RCC 7860 (cell line): ENCODE results near the gene OSTF1.

ENCODE experiments used
- DNase-seq: peaks from one replicate; pipeline ENCODE4 v3.0.0-alpha.2; 2015; ENCODE audit warnings: low spot score
- FAIRE-seq: peaks from 2 replicates; lab custom pipeline; 2012; peaks lifted over from hg19 to GRCh38; lab: Jason Lieb, UNC

The OSTF1 gene, protein sequence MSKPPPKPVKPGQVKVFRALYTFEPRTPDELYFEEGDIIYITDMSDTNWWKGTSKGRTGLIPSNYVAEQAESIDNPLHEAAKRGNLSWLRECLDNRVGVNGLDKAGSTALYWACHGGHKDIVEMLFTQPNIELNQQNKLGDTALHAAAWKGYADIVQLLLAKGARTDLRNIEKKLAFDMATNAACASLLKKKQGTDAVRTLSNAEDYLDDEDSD

DNA sequence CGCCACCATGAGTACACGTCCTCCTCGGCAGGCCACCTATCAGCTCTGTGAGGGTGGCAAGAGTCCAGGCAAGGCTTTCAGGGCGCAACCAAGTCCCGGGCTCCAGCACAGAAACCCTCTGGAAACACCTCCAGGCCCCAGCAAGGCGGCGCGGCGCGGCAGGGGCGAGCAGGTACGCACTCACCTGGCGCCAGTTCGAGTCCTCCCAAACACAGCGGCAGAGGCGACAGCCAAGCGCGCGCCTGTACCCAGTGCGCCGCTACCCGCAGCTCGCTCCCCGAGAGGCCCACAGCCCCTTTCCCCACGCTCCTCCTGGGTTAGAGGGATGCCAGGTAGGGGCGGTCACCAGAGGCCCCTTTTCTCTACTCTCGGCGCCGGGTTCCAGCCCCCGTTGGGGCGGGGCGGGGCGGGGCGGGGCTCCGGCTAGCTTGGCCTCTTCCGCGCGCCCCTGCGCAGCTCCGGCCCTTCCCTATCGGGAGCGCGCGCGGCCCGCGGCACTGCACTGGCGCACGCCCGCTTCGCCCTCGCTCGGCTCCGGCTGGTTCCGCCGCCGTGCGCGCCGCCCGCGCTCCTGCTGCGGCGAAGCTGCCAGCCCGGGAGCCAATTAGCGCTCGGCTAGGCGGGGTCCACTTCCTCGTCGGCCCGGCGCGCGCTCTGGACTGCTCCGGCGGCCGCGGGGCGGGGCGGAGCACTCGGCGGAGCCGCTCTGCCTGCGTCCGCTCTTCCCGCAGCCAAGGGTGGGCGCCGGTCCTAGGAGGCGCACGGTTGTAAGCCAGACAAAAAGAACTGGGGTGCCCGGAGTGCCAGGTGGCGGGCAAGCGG is at the start of gene OSTF1, which contains the start of gene NMRK1:
TSS of gene OSTF1 (plus strand) at position 691 of the 822 bp plus-strand sequence. CDS start 179 bp downstream, outside the sequence.
TSS of gene NMRK1 (minus strand) at position 332 of the 822 bp plus-strand sequence. CDS start 5,040 bp downstream, outside the sequence.
- no peak for FAIRE-seq

DNA sequence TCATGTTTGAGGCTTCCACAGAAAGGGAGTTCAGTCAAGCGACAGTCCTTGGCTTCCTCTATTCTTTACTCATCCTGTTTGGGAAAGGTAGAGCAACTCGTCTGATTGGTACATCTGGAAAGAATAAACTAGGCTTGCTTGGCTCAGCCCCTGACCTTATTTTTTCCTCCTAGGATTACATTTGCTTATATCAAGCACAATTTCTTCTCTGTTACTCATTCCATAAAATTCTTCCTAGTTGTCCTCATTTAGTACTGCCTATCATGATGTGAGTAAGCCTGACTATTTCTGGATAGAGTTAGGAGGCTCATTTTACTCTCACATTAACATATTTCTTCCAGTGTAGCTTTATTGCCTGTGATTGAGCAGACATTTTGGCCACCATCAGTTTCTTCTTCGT is 49.3 kb upstream of the OSTF1 start:
- FAIRE-seq: no peak
- no peak for DNase-seq

More for the DNA sequence above, at the start of gene OSTF1, which contains the start of gene NMRK1:
- peak; percentile 89 for DNase-seq

DNA sequence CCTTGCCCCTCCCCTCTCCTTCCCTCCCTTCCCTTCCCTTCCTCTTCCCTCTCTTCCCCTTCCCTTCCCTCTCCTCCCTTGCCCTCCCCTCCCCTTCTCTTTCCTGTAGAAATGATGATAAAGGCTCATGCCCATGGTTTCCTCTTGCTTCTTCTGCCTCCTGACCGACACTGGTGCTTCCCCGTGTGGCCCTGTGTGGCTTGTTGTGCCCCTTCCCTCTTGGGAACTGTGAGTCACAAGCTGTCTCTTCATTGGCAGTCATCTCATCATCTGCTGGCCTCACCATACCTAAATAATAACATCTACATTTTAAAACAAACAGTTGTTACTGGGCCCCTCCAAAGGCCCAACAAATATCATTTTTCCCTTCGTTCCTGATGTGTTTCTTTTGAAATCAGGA is 48.5 kb upstream of the OSTF1 start:
- no peak for FAIRE-seq
- no peak for DNase-seq

DNA sequence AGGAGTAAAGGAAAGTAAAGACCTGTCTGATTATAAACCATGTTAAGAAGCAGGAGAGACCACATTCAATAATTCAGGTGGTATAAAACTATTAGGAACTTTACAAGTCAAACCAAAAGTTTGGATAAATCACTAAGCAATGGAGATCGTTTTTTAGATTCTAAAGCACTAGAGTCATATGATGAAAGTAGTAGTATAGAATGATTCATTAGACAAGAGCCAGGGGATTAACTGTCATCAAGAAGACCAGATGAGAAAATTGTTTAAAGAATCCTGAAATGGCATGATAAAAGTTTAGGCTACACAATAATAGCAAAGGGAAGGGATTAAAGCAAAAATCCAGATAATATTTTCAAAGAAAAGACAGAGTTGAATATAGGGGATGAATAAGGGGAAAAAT is 47.3 kb upstream of the OSTF1 start:
- FAIRE-seq: no peak
- DNase-seq: no peak

DNA sequence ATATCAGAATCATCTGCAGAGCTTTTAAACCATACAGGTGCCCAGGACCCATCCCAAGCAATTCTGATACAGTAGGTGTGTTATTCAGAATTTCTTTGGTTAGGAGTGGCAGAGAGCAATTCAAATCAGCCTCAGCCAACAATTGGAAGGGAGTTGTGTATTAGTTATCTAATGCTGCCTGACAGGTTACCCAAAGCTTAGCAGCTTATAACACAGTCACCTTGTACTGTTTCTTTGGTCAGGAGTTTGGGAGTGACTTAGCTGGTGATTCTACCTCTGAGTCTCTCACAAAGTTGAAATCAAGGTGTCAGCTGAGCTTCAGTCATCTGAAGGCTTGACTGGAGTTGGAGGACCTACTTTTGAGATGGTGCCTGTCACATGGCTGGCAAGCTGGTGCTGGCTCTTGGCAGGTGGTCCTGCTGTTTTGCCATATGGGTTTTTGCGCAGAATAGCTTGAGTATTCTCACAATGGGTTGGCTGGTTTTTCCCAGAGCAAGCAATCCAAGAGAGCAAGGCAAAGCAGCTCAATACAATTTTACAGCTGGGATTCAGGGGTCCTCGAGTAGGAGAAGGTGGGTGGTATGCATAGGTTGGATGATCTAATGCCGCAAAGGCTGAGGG is 41.5 kb upstream of the OSTF1 start:
- DNase-seq (no peak), FAIRE-seq (no peak)

DNA sequence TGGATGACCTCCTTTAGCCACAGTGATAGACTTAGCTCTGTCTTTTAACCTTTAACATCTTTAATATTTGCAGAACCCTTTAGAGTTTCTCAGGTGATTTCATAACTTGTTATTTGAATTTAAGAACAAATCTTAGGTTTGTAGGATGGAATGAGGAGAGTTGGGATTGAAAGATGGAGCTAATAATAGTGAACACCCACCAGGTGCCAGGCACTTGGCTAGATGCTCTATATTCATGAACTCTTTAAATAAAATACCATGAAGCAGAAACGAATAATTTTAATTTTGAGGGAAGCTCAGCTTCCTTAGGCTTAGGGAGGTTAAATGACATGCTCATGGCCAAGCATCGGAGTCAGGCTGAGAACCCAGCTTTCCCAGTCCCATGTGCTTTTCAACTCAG is 40.8 kb upstream of the OSTF1 start:
- FAIRE-seq (no peak), DNase-seq (no peak)

DNA sequence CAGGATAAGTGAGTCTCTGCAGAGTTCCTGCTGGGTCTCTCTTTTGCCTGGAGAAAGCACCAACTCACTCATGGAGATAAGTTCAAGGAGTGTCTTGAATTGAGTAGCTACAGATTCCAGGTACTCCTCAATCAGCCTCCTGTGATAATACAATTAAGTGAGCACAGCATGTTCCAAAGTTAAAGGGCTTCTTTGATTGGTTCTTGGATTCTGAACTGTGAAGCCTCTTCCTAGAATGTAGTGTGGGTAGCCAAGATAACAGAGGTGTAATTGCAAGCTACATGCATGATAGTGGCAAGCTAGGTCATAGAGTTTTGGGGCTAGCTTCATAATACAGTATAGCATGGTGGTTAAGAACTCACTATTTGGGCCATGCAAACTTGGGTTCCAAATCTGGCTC is 37.0 kb upstream of the OSTF1 start:
- DNase-seq (no peak), FAIRE-seq (no peak)

DNA sequence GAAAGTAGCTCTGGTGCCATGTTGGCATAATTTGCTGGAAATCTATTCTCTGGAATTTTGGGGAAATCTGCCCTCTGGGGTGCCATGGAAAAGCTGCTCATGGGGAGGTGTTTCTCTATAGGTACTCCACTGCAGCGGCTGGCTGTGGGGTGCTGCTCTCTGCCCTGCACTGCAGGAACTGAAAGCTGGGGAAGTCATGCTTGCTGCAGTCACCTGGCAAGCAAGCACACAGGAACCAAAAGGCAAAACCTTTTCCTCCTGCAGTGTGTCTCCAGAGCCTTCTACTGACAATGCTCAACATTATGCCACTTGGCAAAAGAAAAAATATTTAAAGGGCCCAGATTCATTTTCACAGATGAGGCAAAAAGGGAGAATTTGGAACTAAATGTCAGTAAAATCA is 34.4 kb upstream of the OSTF1 start:
- FAIRE-seq: no peak
- DNase-seq: no peak

DNA sequence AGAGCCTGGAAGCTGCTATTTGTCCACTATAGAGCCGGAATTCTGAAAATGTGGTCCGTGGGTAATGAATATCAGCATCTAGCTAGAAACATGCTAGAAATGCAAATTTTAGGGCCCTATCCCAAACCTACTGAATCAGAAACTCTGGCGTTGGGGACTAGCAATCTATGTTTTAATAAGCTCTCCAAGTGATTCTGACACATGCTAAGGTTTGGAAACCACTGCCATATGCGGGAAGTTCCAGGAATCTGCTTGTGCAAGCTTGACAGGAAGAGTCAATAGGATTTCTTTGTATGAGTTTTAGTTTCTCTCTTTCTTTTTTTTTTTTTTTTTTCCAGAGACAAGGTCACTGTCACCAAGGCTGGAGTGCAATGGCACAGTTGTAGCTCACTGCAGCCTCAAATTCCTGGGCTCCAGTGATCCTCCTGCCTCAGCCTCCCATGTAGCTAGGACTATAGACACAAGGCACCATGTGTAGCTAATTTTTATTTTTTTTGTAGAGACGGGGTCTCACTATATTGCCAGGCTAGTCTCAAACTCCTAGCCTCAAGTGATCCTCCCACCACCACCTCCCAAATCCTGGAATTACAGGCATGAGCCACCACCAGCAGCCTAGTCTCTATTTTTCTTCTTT is 33.8 kb upstream of the OSTF1 start:
- no peak for FAIRE-seq
- DNase-seq: no peak

DNA sequence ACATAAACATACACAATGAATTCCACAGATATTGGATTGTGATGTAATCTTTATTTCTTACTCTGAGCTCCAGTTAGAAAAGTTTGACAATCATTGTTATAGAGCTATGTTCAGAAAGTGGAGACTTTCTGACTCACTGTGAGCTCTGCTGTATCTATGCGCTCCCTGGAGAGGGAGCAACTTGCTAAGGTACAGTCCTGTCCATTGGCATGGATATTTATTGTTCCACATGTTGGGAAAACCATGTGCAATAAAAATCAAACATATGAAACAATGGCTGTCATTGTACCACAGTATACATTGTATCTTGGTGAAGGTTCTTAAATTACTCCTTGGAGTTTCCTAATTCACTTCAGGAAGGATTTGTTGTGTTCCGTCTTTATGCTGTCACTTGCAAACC is 27.1 kb upstream of the OSTF1 start:
- FAIRE-seq (no peak), DNase-seq (no peak)

DNA sequence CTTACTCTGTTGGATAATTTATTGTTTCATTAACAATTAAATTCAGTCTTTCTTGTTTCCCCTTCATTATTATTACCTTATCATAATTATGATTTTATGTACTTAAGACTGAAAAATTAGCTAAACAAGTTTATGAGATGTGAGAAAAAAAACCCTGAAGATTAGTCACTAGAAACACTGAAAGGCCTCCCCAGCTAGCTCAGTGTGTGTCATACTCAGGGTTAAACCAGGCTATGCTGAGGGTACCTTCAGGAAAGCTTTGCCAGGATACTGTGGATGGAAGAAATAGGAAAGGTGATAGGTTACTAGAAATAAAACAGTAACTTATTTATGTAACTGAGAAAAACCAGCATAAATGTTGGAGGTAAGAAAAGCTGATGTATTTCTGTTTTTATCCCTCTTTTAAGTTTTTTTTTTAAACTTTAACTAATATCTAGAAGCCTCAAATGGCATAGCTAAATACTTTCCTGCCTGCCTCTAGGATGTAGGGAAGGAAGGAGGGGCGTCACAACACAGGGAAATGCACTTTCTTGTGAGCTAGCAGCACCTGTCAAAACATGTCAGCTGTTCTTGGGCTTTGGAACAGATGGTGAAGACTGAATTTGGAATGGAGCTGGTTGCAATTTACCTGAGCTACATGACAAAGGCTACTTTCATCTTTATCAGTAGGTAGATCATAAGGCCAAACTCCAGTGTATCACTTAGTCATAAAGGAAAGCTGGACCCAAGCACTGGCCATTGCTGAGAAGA is 24.6 kb upstream of the OSTF1 start:
- DNase-seq: no peak
- FAIRE-seq: peak; percentile 69

DNA sequence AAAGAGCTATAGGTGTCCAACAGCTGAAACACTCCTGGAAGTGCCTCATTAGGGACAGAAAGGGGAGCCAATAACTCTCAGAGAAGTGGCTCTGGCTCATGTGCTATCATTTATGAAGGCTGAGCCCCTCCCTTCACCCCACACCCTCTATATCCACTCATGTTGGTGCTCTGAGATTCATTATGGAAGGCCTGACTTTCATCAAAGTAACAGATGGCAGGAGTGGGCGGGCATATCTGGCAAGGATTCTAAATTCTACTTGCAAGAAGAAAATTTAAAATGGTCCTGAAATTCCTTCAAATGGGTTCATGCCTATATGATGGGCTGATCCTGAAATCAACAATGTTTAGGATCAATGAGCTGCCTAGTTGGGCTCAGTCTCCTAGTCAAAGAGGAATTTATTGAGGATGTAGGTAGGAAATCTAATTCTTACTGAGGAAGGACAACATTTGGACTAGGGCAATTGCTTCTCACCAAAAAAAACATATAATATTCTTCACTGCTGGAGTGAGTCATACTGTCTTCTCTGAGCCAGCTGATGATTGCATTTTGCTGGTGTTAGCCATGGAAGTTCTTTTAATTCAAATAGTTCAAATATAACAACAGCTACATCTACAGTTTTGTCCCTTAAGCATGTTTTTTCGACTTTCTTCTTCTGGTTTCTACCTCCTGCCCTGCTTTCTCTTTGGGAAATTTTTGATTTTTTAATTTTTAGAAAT is 23.8 kb upstream of the OSTF1 start:
- FAIRE-seq: no peak
- no peak for DNase-seq

DNA sequence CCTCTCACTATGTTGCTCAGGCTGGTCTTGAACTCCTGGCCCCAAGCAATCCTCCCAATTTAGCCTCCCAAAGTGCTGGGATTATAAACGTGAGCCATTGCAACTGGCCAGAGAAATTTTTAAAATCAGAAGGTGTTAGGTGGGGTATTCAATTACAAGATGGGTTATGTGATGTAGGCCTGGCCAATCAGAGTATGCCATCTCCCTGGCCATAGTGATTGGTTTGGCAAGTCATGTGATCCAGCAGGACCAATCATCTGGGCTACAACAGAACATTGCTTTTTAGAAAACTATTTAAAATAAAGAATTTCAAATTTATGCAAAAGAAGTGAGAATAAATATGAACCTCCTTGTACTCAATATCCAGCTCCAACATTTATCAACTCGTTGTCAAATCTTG is 22.8 kb upstream of the OSTF1 start:
- DNase-seq: no peak
- no peak for FAIRE-seq

DNA sequence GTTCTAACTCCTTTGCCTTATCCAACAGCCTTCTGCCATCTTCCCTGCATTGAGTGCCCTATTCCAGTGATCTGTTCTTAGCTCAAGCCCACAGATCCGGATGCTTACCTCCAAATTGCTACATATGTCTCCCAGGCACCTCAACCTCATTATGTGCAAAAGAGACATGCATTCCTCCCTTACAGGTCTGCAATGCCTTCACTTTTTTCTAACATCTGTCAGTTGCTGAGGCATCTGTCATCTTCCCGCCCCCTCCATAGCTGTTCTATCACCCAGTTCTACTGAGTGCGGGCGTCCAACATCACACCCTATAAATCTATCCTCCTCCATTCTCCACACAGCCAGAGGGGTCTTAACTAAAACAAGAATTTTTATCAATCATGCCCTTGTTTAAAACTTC is 20.4 kb upstream of the OSTF1 start:
- FAIRE-seq (no peak), DNase-seq (no peak)

DNA sequence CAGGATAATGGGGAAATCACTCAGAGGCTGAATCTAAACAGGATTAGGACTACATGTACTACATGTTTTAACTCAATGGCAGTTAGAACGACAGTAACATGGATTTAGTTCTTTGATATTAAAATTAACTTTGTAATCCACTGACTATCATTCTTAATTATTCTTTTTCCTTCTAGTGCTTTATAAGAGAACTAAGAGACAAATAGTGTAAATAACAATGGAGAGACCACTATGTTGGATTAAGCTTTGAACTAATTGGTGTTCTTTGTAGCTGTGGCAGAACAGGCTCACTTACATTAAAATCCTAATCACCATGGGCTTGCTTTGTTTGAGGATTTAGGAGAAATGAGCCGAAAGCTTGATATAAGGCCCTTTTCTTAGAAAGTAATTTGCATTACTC is 19.1 kb upstream of the OSTF1 start:
- DNase-seq (no peak), FAIRE-seq (no peak)

DNA sequence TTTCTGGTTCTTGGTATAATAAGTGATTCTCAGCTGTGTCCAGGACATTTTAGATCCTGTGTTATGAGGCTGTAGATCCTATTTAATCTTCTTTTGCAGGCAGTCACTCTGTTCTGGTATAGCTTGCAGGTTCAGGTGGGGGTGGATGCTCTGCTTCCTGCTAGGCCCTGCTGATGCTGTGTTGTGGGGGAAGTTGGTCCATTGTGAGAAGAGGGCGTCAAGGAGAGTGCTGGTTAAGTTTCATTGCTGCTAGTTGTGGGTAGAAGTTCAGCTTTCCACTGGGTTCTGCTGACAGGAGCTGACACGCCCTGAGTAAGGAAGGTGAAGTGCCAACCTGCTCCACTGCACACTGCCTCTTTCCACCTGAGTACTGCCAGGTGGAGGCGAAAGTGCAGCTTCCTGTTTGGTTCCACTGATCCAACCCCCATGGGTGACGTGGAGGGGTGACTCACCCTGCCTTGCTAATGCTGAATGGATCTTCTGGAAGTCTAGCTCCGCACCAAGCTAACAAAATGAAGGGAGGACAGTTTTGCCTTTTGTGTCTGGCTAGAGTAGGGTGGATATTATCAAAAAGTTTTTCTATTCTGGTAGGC is 16.7 kb upstream of the OSTF1 start:
- FAIRE-seq: no peak
- DNase-seq: no peak

DNA sequence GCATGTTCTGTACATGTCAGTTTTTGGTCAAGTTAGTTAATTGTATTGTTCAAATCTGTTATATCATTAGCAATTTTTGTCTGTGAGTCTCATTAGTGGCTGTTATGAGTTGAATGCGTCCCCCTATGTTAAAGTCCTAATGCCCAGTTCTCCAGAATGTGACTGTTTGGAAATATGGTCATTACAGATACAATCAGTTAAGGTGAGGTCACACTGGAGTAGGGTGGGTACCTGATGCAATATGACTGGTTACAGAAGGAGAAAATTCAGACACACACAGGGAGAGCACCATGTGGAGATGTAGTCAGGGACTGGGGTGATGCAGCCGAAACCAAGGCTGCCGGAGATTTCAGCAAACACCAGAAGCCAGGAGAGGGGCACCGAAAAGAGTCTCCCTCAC is 15.4 kb upstream of the OSTF1 start:
- FAIRE-seq (no peak), DNase-seq (no peak)

DNA sequence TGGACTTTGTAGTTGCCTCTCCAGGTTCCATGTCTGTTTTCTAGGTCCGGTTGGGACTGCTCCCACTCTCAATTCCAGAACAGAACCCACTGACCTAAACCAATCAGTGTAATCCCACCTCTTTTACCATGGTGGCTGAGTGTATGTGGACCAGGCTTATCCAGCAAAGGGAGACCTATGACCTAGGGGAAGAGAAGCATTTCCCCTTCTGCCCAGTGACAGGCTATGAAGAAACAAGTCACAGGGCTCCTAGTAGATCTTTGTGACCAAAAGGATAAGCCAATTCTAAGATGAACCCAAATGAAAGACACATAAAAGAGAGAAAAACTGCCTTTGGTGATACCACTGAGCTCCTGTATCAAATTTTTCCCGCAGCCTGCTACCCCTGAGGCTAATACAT is 6.7 kb upstream of the OSTF1 start:
- DNase-seq (no peak), FAIRE-seq (no peak)

DNA sequence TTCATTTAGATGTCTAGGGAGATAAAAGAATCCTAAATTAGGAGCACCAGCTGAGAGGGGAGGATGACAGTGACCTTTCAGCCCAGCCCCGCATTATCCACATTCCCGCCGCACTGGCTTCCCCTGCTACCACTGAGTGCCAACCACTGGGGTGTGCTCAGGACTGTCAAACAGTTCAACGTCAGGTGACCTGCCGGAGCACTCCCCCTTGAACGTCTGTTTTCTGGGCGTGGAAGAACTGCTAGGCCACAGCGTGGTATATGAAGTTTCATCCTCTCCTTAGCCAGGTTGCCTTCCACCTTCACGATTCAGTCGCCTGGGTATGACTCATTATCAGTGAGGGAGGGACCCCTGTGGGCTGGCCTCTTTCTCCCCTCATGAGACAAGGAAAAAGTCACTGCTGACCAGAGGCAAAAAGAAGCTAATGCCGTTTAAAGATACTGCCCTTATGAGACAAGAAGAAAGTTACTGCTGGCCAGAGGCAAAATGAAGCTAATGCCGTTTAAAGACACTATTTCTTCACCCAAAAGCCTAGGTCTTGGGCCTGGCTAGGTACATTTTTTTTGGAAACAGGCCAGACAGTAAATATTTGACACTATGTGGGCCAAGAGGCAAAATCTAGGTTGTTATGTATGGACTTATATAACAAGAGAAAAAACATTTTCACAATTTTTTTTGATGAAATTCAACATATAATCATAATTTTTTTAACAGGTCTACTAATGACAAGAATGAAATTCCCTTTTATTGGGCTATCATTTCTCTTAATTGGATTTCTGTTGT is 4.9 kb upstream of the OSTF1 start:
- DNase-seq (no peak), FAIRE-seq (no peak)
